GM12878 (cell line): ENCODE measurements around the gene FGD6. TPM values are rescaled to one million over a fixed set of nuclear protein-coding genes. Genes with fewer than 3 reads are reported as not detected.

Source experiments
- ATAC-seq: fragments of 200-7000 bp; cut with Tn5 transposase; 3 replicates; pipeline ENCODE4 v1.9.1; 2020; ENCODE audit warnings: mild to moderate bottlenecking, moderate library complexity
- BruUV-seq: library from RNA; stranded (reverse); fragments of 400-500 nt; replicated peaks from 2 replicates; lab custom pipeline; 2021; lab: Mats Ljungman, UMichigan
- CTCF ChIA-PET: fragments of 300-600 bp; sonication (Branson Sonifier 250); formaldehyde crosslinking; extraction: SDS; loops from one replicate; lab custom pipeline; 2021; ENCODE audit warnings: inconsistent platforms; lab: Yijun Ruan, JAX
- POLR2A ChIA-PET: fragments of 350-600 bp; formaldehyde crosslinking; extraction: SDS; loops from one replicate; lab custom pipeline; 2021; ENCODE audit warnings: inconsistent platforms; lab: Charles Lee
- RAD21 ChIA-PET: fragments of 300-600 bp; sonication (Branson Sonifier 250); formaldehyde crosslinking; loops from one replicate; lab custom pipeline; 2023; ENCODE audit warnings: antibody characterized with exemption; ENCODE audit not compliant: unreplicated experiment; lab: Charles Lee
- SMC1A ChIA-PET: fragments of 300-600 bp; sonication (Branson Sonifier 250); formaldehyde crosslinking; loops from one replicate; lab custom pipeline; 2023; ENCODE audit not compliant: unreplicated experiment, uncharacterized antibody; lab: Charles Lee
- DNase-seq: peaks from one replicate; pipeline ENCODE4 v3.0.0-alpha.2; 2011; ENCODE audit warnings: low read depth, low spot score
- FAIRE-seq: peaks from 3 replicates; lab custom pipeline; 2011; peaks lifted over from hg19 to GRCh38; lab: Jason Lieb, UNC
- H2AFZ ChIP-seq: 2 replicates; pipeline ENCODE4 v1.6.0; 2011; ENCODE audit warnings: low read depth, low read length, control low read depth; ENCODE audit not compliant: control insufficient read depth
- H3K27ac ChIP-seq: 2 replicates; pipeline ENCODE4 v1.5.1; 2011; ENCODE audit warnings: control low read depth; ENCODE audit not compliant: control insufficient read depth, insufficient read depth
- H3K27me3 ChIP-seq, 2 experiments: replicated peaks in 1 of 2; 2 replicates each; pipeline versions ENCODE4 v1.6.0 to v1.6.1; 2011; ENCODE audit warnings: low read length in 1 of 2; ENCODE audit not compliant: control insufficient read depth in 2 of 2, insufficient read depth in 2 of 2
- H3K36me3 ChIP-seq, 2 experiments: 2 replicates each; pipeline ENCODE4 v1.5.1; 2011; ENCODE audit warnings: low read length in 1 of 2; ENCODE audit not compliant: control insufficient read depth in 2 of 2, insufficient read depth in 2 of 2
- H3K4me1 ChIP-seq: 2 replicates; pipeline ENCODE4 v1.6.1; 2011; ENCODE audit warnings: mild to moderate bottlenecking, low read length, moderate library complexity, mixed read lengths; ENCODE audit not compliant: control insufficient read depth, insufficient read depth
- H3K4me2 ChIP-seq: 2 replicates; pipeline ENCODE4 v1.6.0; 2011; ENCODE audit warnings: control low read depth; ENCODE audit not compliant: control insufficient read depth, insufficient read depth
- H3K4me3 ChIP-seq: fragments of 200-600 bp; sonication (generic); 2 replicates; pipeline ENCODE4 v1.5.1; 2016
- H3K79me2 ChIP-seq: 2 replicates; pipeline ENCODE4 v1.6.0; 2011; ENCODE audit warnings: low read length; ENCODE audit not compliant: control insufficient read depth, insufficient read depth
- H3K9ac ChIP-seq: 2 replicates; pipeline ENCODE4 v1.8.0; 2011; ENCODE audit warnings: low read length, control low read depth, mixed read lengths; ENCODE audit not compliant: control insufficient read depth, insufficient read depth
- H3K9me3 ChIP-seq: replicated peaks from 3 replicates; pipeline ENCODE4 v1.5.1; 2011; ENCODE audit warnings: mild to moderate bottlenecking, low read length; ENCODE audit not compliant: control insufficient read depth, insufficient read depth
- H4K20me1 ChIP-seq: 2 replicates; pipeline ENCODE4 v1.6.0; 2011; ENCODE audit not compliant: control insufficient read depth, insufficient read depth
- RCOR1 ChIP-seq: conservative IDR thresholded peaks from 2 replicates; pipeline ENCODE4 v1.6.1; 2012; ENCODE audit warnings: low read depth, low read length, improper control_type of control experiment
- RUNX3 ChIP-seq: IDR thresholded peaks from 2 replicates; pipeline ENCODE4 v1.6.1; 2012; ENCODE audit warnings: low read length, inconsistent platforms
- SMARCA5 ChIP-seq: fragments of 450-650 bp; IDR thresholded peaks from 2 replicates; pipeline ENCODE4 v1.6.1; 2017; ENCODE audit warnings: mild to moderate bottlenecking
- WGBS: methylation state at CpG from one replicate; pipeline ENCODE4 v1.1.6; 2016; ENCODE audit warnings: low lambda C conversion rate; ENCODE audit not compliant: insufficient replicate concordance, insufficient coverage; ENCODE audit errors: missing lambda C conversion rate; 5-methylcytosine and 5-hydroxymethylcytosine counted together
- in situ Hi-C: fragments of 300-500 bp; cut with MboI; formaldehyde crosslinking; loops from 9 replicates; pipeline ENCODE4 v1.14.3; 2018; ENCODE audit warnings: mixed read lengths
- intact Hi-C: fragments of 100-400 bp; cut with micrococcal nuclease; formaldehyde crosslinking; loops from one replicate; pipeline ENCODE4 v1.14.2; 2022; ENCODE audit not compliant: unreplicated experiment
- polyA plus RNA-seq, 11 experiments: library from polyadenylated mRNA; depleted of rRNA in 4 of 11; unstranded in 6 of 11; stranded (reverse) in 5 of 11; fragments of >200 nt; fragmentation: Nextera tagmentation in 4 of 11; fragmentation: Illumina TruSeq in 1 of 11; extraction: Ambion mirVana in 4 of 11; extraction: Trizol in 1 of 11; gene quantifications; 1 replicate in 1 of 11; 2 replicates in 10 of 11; pipeline versions ENCODE4 v1.2.1 to v1.2.3, GENCODE V29; 2011 to 2016; ENCODE audit warnings: inconsistent platforms in 2 of 11, missing spikeins in 2 of 11, low read depth in 1 of 11
- total RNA-seq, 4 experiments: library from RNA; depleted of rRNA in 3 of 4; stranded (reverse); fragments of >200 nt in 3 of 4; fragmentation: Illumina TruSeq in 1 of 4; extraction: Trizol in 1 of 4; gene quantifications; 2 replicates each; pipeline versions ENCODE4 v1.2.1 to v1.2.3, GENCODE V29; 2013 to 2021
- TF ChIP-seq, protein P1 (sequence below): fragments of 450-650 bp; IDR thresholded peaks from 2 replicates; pipeline ENCODE4 v1.6.1; 2017; ENCODE audit warnings: antibody characterized with exemption, mild to moderate bottlenecking, moderate library complexity

The FGD6 gene
- total and polyA plus RNA-seq, 10 of the 15 experiments (the other 5 are each of a cell fraction or from before 2014, with no cell fraction given): 2.4 to 15.5 (median 8.9) TPM

DNA sequence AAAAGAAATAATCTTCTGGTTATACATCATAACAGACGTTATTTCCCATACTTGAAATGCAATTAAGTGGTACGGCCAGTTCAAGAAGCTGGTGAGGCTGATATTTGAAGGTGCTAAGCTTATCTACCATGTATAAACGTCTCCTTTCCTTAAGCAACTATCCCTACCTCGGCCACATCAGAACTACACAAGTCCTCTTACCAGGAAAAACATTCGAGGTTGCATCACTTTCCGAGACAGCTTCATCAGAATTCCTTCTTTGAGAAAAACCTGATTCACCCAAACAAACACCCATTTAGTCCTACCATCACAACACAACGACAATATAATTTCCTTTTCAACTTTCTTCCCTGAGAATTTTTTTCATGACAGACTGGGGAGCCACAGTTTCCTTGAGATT is 109.9 kb downstream of the FGD6 start:
- RAD21 ChIA-PET: interaction anchor here (0.8 kb wide), 1 partner anchor 21 kb away, joined by 3 read pairs; no protein-coding TSS in a partner anchor
- in situ Hi-C loops (no loop called here), intact Hi-C loops (no loop called here)
- Histone ChIP-seq H3K36me3 (no peaks in the 10 kb centered on the region), H3K9me3 (no peaks in the 10 kb centered on the region), H4K20me1 (no peaks in the 10 kb centered on the region), H3K4me1 (peaks cover 18% of the 10 kb centered on the region), H3K4me2 (no peak overlapping the region), H3K4me3 (no peak overlapping the region), H3K79me2 (no peaks in the 10 kb centered on the region), H2AFZ (no peak overlapping the region), H3K9ac (no peak overlapping the region), H3K27ac (no peak overlapping the region), H3K27me3 (no peaks in the 10 kb centered on the region; a peak in 1 of 4 replicates)
- POLR2A ChIA-PET: no interaction called here
- 56% methylated on average over 7 of the region's 7 CpGs for WGBS
- DNase-seq (no peak), FAIRE-seq (no peak), ATAC-seq (no peak)
- TF ChIP-seq, protein P1, sequence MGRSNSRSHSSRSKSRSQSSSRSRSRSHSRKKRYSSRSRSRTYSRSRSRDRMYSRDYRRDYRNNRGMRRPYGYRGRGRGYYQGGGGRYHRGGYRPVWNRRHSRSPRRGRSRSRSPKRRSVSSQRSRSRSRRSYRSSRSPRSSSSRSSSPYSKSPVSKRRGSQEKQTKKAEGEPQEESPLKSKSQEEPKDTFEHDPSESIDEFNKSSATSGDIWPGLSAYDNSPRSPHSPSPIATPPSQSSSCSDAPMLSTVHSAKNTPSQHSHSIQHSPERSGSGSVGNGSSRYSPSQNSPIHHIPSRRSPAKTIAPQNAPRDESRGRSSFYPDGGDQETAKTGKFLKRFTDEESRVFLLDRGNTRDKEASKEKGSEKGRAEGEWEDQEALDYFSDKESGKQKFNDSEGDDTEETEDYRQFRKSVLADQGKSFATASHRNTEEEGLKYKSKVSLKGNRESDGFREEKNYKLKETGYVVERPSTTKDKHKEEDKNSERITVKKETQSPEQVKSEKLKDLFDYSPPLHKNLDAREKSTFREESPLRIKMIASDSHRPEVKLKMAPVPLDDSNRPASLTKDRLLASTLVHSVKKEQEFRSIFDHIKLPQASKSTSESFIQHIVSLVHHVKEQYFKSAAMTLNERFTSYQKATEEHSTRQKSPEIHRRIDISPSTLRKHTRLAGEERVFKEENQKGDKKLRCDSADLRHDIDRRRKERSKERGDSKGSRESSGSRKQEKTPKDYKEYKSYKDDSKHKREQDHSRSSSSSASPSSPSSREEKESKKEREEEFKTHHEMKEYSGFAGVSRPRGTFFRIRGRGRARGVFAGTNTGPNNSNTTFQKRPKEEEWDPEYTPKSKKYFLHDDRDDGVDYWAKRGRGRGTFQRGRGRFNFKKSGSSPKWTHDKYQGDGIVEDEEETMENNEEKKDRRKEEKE: no peak
- TF ChIP-seq RUNX3 (no peak), RCOR1 (no peak), SMARCA5 (no peak)
- BruUV-seq: no TSS peak
- CTCF ChIA-PET: interaction anchor here (0.7 kb wide), 1 partner anchor 9 kb away, joined by 3 read pairs; no protein-coding TSS in a partner anchor
- SMC1A ChIA-PET: interaction anchor here (1.0 kb wide), 1 partner anchor 9 kb away, joined by 3 read pairs; no protein-coding TSS in a partner anchor
